ENCODE data around the gene XRCC5. TPM values are rescaled to one million over a fixed set of nuclear protein-coding genes. Genes with fewer than 3 reads are reported as not detected.

Gene XRCC5
- total and polyA plus RNA-seq, 8 donors: 212 to 302 (median 262) TPM

- intact Hi-C loops (cut with DNase I): no loop called here
- Histone ChIP-seq H3K4me3 (peak overlapping the region in 1 of 2 donors; percentile 89), H3K9me3 (no peaks in the 10 kb centered on the region), H3K4me1 (peaks cover 24 to 57% of the 10 kb centered on the region in 2 donors), H3K36me3 (peaks cover 0 to 38% of the 10 kb centered on the region in 2 donors), H3K27ac (peak overlapping the region in 1 of 2 donors; percentile 92), H3K27me3 (no peaks in the 10 kb centered on the region)
- ATAC-seq (no peak), DNase-seq (no peak)
- TF ChIP-seq CTCF (IDR thresholded peaks at IDR 0.05): no peak
Observed at GRCh38 chr2:216110620-216111019, 1.5 kb downstream of the XRCC5 start.

- intact Hi-C loops (cut with DNase I): no loop called here
- Histone ChIP-seq H3K4me3 (peak overlapping the region in 1 of 2 donors; percentile 89), H3K9me3 (no peaks in the 10 kb centered on the region), H3K27me3 (no peaks in the 10 kb centered on the region), H3K27ac (no peak overlapping the region), H3K4me1 (peaks cover 24 to 62% of the 10 kb centered on the region in 2 donors), H3K36me3 (peaks cover 0 to 40% of the 10 kb centered on the region in 2 donors)
- no peak for TF ChIP-seq CTCF (IDR thresholded peaks at IDR 0.05)
- DNase-seq: no peak
- no peak for ATAC-seq
Observed at GRCh38 chr2:216111122-216111521, 2.0 kb downstream of the XRCC5 start.

GRCh38 chr2:216112926-216113325 is 3.8 kb downstream of the XRCC5 start:
- intact Hi-C loops (cut with DNase I): no loop called here
- TF ChIP-seq CTCF (IDR thresholded peaks at IDR 0.05): no peak
- Histone ChIP-seq H3K9me3 (no peaks in the 10 kb centered on the region), H3K36me3 (peaks cover 0 to 58% of the 10 kb centered on the region in 2 donors), H3K27me3 (no peaks in the 10 kb centered on the region), H3K4me1 (peaks cover 24 to 78% of the 10 kb centered on the region in 2 donors), H3K4me3 (no peak overlapping the region), H3K27ac (no peak overlapping the region)
- DNase-seq: no peak
- ATAC-seq: no peak

- H3K4me1 ChIP-seq: peaks cover 21 to 81% of the 10 kb centered on the region in 2 donors
- peaks cover 0 to 65% of the 10 kb centered on the region in 2 donors for H3K36me3 ChIP-seq
- ATAC-seq (no peak), DNase-seq (no peak)
- no peaks in the 10 kb centered on the region for H3K9me3 ChIP-seq
- no peak overlapping the region for H3K4me3 ChIP-seq
- no peaks in the 10 kb centered on the region for H3K27me3 ChIP-seq
- intact Hi-C loops (cut with DNase I): no loop called here
- no peak for TF ChIP-seq CTCF (IDR thresholded peaks at IDR 0.05)
- H3K27ac ChIP-seq: peak overlapping the region in 1 of 2 donors; percentile 89
Observed at GRCh38 chr2:216113572-216113971, 4.4 kb downstream of the XRCC5 start.

GRCh38 chr2:216114382-216114713 is 5.2 kb downstream of the XRCC5 start:
- Histone ChIP-seq H3K4me1 (peaks cover 18 to 84% of the 10 kb centered on the region in 2 donors), H3K27ac (peak overlapping the region in 1 of 2 donors; percentile 89), H3K4me3 (peak overlapping the region in 1 of 2 donors; percentile 52), H3K9me3 (no peaks in the 10 kb centered on the region), H3K27me3 (no peaks in the 10 kb centered on the region), H3K36me3 (peaks cover 0 to 73% of the 10 kb centered on the region in 2 donors)
- DNase-seq: no peak
- intact Hi-C loops (cut with DNase I): no loop called here
- TF ChIP-seq CTCF (IDR thresholded peaks at IDR 0.05): no peak
- no peak for ATAC-seq
